Measurements from ENCODE around the gene CADPS2.

The CADPS2 gene

DNA sequence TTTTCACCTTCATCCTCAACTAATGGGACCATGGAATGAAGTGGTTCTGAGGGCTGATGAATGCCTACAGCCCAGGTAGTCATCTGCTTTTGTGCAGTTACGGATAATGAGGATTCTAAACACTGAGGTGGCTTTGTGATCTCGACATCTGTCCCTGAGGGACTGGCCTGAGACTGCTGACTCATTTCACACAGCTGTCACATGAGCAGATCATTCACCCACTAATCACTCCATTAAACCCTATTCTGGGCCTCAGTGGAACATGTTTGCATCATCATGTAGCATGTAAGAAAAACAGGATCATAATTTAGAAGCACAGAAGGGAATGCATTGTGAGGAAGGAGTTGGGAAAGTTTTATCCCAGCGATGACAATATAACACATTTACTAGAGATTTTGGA, 502.3 kb downstream of the CADPS2 start:
- DNase-seq (ENCODE audit: low read depth, low spot score) = no peak

DNA sequence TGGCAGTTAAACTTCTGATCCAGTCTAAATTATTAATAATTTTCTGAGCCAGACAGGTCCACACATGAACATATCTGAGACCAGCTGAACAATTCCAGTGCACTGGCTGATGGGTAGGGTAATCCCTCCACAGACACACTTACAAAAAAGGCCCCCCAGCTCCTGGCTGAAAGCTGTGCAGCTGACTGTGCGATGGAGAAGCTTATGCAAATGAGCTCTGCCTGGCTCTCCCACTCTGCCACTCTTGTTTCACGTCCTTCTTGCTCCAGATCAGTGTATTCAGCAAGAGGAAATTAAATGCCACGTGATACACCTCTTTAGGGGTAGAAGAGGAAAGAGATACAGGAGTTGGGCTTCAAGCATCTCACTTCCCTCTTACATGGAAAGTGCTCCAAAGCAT, 505.3 kb downstream of the CADPS2 start:
- DNase-seq (ENCODE audit: low read depth, low spot score) = no peak

DNA sequence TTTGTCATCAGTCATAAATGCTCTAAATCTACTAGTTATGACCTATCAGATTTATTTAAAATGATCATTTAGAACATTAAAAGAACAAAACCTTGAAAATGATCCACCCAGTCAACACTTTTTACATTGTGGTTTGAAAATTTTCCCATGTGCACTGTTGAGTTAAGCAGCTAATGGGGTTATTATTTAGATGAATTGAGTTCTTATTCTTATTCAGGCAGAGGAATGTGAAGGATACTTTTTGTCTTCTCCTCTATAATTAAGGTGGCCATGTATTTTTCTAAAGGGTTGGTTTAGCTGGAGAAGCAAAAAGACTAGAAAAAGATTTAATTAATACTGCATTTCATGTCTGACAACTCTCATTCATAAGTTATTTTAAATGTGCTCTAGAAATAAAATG, 506.8 kb downstream of the CADPS2 start:
- no peak for DNase-seq (ENCODE audit: low read depth, low spot score)

DNA sequence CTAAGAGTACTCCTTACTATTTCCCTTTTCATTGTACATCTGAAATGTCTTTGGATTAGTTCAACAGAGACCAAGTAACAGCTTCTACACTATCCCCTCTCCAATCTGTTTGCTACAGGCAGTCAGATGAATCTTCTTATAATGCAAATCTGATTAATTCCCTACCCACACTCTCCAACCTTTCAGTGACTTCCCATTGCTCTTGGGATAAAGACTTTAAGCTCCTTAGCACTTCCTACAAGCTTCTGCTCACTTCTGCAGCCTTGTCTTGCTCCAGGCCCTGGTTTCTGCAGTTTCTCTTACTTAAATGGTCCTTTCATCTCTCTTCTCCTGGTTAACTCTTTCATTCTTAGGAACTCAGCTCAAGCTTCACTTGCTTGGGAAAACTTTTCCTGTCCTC, 516.5 kb downstream of the CADPS2 start:
- DNase-seq (ENCODE audit: low read depth, low spot score) = no peak

DNA sequence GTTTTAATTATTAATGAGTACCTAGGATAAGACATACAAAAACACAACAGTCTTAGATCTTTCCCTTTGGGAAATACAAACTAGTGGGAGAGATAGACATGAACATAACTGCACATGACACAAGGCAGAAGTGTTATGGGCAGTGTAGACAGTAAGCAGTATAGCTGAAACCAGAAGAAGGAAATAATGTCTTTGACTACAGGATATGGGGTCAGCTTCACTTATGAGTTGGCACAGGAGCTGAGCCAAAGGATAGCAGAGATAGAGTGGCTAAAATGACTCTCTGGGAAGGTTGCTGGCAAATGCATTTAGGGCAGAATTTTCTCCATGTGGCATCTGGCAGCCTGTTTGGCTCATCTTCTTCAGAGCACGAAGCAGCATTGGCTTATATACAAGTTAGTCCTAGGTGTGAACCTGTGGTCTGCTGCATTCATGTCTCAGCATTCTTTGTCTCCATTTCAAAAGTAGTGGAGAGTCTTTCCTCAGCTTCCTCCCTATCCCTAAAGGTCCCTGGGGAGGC, 521.4 kb downstream of the CADPS2 start:
- no peak for DNase-seq (ENCODE audit: low read depth, low spot score)

DNA sequence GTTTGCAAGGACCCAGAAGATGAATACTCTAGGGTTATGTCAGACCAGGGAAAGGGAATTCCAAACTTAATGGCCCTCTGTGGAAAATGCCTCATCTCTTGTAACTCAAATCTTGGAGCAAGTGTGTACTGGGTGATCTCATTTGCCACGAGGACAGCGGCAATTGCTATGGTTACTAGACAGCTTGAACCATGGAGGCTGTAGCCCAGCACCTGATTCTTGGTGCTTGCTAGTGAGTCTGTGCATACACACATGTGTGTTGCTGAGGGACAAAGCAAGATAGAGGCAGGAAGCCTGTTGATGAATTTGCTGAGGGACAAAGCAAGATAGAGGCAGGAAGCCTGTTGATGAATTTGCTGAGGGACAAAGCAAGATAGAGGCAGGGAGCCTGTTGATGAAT, 523.1 kb downstream of the CADPS2 start:
- DNase-seq (ENCODE audit: low read depth, low spot score) = no peak

DNA sequence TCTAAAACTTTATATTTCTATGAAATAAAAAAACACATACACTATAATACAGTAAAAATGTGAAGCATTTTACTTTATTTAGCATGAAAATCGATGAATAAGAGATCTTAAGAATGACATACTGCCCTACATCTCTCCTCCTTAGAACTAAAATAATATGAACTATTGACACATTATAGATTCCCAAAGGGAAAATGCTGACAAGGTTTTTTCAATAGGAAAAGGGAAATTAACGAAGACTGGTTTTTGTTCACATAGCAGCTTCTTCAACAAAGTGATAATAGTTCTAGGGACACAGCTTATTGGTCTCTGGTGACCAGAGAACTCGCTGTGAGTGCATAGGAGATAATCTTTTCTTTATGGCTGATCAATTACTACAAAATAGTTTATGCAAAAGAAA, 523.8 kb downstream of the CADPS2 start:
- DNase-seq (ENCODE audit: low read depth, low spot score) = no peak

DNA sequence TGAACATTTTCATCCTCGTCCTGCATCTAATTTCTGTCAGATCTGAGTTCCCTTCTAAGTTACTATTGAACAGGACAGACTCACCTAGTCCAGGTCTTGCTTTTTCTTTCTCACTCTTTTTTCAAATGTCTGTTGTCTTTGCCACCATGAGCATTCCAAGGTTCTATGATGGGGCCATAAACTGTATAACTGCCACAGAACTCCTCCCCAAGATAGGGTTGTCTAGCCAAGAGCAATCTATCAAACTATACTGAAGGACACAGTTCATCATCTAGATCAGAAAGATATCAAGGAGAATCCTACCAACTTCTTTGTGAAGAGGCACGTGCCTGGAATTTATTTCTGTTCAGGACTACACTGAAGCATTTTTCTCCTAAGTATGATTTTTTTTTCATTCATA, 531.6 kb downstream of the CADPS2 start:
- DNase-seq (ENCODE audit: low read depth, low spot score) = no peak

DNA sequence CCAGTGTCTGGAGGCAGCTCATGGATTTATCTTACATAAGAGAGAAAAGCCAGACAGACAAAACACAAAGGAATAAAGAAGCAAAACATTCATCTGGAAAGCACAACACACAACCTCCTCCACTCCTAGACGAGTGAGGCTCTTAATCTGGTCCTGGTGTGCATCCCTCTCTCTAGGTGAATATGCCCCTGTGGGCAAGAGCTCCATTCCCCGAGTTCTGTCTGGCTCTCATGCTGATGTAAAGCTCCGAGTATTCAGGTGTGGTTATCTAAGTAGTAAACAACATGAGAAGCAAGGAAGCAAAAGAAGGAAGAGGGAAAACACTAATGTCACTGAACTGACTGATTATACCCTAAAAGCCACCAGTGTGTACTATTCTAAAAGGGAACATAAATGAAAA, 533.8 kb downstream of the CADPS2 start:
- DNase-seq (ENCODE audit: low read depth, low spot score) = no peak

DNA sequence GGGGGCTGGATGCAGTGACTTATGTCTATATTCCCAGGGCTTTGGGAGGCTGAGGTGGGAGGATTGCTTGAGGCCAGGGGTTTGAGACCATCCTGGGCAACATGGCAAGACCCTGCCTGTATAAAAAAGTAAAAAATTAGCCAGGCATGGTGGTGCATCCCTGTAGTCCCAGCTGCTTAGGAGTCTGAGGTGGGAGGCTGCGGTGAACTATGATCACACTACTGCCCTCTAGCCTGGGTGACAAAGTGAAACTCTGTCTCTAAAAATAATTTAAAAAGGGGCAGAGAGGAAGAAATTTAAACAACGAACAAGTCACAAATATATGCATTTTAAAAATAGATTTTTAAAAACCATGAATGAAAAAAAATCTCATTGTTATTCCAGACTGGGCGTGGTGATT, 535.6 kb downstream of the CADPS2 start:
- DNase-seq (ENCODE audit: low read depth, low spot score) = no peak

DNA sequence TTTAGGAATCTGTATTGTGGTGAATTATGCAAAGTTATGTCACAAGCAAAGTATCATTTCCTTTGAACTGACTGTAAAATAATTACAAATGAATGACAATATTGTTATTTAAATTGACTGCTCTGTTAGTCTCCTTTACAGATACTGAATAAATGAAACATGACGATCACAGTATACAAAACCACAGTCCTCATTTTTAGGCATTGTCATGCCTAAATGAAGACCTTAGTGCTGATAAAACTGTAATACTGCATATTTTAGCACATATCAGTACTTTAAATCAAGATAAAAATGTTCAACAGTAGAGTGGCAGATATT, 542.0 kb downstream of the CADPS2 start:
- DNase-seq (ENCODE audit: low read depth, low spot score) = no peak

DNA sequence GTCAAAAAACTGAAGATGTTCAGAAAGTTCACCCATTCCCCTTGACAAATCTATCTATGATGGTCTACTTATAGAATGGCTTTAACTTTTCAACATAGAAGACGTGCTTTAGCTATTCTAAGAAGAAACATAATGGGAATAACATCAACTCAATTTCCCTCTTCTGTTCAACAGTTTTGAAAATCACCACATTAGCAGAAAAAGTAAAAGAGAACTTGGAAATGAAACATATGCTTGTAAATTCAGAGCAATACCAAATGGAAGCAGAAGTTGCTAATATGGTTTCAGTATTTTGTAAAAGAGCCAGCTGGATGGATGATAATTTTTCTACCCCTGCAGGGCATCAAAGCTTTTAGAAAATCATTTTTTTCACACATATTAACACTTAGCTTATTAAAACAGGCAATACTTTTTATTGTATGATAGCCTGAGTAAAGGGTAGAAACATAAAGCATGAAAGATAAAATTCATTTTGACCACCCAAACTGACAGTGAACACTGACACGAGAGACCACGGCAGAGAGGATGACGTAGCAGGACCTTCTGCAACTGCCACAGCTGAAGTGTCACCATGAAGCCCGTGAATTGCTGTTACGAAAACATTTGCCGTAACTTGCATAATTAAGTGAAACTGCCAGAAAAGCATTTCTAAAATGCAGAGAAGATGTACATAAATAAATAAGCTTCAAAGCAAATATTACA, 542.5 kb downstream of the CADPS2 start:
- no peak for DNase-seq (ENCODE audit: low read depth, low spot score)

DNA sequence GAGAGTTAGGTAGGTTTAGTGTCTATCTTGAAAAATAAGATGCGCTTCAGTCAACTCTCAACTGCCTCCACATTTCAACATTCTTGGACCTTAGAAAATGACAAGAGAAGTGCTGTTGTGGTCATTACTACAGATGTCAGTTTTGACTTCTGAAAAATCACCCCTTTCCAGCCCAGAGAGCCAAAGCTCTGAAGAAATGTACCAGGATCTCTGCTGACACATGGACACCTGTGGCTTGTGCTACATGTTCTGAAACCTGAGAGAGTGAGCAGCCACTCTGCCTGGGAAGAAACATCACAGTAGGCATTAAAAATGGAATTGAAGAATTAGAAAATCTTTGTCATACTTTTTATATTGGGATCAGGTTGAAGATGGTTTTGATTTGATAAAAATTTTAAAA, 545.8 kb downstream of the CADPS2 start:
- no peak for DNase-seq (ENCODE audit: low read depth, low spot score)

DNA sequence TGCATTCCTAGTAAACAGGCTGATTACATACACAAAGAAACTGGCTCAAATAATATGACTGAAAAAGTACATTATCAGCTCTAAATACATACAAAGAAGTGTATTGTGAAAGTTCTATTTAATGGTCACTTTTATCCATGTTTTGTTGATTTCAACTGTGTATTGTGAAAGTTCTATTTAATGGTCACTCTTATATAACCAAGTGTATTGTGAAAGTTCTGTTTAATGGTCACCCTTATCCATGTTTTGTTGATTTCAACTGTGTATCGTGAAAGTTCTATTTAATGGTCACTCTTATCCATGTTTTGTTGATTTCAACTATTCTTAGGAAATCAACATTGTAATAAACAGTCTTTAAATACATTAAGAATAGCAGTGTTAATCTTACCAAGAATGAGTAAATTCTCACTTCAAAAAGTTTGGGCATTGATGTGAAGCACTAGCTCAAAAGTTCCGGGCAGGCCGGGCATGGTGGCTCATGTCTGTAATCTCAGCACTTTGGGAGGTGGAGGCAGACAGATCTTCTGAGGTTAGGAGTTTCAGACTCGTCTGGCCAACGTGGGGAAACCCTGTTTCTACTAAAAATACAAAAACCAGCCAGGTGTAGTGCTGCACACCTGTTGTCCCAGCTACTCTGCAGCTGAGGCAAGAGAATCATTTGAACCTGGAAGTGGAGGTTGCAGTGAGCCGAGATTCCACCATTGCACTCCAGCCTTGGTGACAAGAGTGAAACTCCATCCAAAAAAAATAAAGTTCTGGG, 546.9 kb downstream of the CADPS2 start:
- no peak for DNase-seq (ENCODE audit: low read depth, low spot score)

DNA sequence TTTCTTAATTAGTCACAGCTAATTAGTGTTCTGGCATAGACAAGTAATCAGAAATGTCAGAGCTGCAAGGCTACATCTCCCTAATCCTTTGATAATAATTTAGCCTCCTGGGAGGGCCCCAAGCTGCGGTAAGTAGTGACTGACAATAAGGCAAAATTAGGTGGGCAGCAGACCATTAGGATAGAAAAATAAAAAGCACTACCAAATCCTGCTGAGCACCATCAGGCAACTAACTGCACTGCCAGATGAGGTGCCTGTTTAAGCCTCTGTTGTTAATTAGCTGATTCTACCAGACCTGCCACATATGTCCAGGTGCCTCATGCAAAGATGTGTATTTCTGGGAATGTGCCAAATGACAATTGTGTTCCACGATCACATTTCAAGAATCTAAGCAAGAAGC, 549.2 kb downstream of the CADPS2 start:
- no peak for DNase-seq (ENCODE audit: low read depth, low spot score)

DNA sequence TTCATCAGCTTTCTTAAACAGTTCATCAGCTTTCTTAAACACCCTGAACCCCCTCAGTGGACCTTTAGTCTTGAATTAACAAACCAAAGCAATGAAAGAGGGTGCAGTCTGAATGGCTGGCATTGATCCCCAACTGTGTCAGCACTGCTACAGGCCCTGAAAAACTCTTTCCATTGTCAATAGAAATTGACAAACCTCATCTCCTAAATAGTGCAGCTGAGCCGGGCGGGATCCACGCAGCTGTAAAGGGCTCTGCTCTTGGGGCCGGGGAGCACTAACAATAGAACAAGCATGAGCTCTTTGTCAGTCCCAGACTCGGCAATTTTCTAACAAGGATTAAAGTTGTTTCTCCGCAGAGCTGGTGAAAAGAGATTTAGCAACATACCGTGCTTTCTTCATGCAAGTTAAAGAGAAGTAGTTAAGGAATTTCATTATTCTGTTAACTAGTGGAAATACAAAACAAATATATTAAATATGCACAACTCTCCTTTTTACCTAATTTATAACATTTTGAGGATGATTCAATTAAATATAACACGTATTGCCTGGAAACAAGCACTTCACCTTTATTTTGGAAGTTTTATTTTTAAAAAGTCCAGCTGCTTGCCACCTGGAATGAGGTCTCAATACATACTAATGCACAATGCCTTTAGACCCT, 557.0 kb downstream of the CADPS2 start:
- DNase-seq (ENCODE audit: low read depth, low spot score) = no peak

DNA sequence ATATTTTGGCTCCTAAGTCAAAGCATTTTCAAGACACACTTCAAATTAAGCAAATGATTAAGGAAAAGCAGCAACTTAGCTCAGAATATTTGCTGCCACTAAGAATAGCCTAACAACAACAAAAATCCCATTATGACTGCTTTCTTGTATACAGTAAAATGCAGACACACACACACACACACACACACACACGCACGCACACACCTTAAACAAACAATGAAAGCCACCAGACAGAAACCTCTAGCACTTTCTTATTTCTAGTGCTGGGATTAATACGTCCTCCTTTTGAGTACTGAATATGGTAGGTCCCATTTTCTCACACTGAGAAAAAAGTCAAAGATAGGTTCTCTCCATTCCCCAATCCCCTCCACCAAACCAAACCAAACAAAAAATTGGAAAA, 558.3 kb downstream of the CADPS2 start:
- DNase-seq (ENCODE audit: low read depth, low spot score) = no peak

DNA sequence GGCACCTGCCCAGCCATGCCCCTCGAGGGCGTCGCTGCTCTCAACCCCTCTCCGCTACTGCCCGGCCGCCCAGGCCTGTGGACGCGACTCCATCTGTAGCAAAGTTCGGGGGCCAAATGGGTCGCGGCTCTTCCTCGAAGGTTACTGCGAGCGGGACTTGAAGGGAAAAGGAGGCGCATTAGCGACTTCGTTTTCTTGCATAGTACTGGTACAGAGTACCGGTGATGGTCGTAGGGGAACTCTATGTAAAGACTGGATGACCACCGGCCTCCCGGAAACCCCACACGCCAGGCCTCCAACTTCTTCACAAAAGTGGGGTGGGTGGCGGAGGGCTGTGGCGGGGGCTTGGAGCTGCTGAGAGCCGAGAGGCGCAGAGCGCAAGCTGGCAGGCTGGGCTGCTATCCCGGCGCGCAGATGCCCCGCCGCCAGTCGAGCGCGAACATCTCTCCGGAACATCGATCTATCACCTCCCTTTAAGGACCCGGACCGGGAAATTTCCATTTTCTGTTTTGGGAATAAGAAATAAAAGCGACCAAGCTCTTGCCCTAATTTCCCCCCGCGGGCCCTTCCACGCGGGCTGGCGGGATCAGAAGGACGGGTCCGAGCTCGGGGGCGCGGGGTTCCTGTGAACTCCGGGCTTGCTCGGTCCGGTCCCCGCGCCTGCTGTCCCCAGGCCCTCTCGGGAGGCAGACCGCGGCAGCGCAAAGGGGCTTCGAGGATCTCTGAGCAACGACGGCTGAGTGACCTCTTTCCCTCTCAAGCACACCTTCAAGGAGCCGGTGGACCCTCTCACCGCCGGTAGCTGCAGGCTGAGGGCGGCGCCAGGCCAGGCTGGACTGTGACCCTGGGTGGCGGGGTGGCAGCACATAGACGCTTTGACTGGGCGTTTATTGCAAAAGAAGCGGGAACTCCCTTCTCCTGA, 569.5 kb downstream of the CADPS2 start:
- DNase-seq (ENCODE audit: low read depth, low spot score) = no peak

DNA sequence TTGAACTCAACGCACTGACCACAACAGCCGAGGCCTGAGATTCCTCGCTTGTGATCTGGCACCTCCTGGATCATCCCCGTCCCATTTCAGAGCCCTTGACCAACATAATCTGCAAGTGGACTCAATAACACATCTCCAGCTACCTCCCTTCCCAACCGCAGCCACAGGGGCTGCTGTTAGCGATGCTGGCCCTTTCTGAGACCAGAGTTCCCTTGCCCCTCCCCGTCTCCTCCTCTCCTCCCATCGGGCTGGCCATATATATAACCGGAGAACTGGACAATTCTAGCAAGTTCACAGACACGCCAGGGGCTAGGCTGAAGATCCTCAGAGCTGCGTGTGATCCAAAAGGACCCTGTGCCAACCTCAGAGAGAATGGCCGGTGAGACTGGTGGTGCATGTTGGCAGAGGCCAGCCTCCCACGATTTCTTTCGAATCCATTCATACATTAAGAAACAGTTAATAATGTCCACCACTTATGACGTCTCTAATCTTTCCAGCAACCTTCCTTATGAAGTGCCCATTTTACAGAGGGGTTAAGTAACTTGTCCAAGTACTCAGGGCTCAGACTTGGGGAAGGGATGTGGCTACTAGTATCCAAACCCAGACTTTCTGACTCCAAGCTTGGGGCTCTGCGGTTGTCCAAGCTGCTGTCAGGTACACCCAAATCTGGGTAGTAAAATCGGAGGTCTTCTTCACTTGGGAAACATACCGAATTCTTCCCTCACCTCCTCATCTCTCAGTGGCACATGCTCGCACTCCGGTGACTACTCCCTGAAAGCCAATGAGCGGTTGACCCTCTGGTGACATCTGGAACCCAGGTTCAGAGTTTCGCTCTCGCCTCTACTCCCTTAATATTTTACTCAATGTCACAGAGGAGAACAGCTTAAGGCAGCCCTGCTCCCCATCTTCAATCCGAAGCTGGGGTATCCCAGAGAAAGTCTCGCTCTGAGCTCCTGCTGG, 570.5 kb downstream of the CADPS2 start:
- no peak for DNase-seq (ENCODE audit: low read depth, low spot score)

DNA sequence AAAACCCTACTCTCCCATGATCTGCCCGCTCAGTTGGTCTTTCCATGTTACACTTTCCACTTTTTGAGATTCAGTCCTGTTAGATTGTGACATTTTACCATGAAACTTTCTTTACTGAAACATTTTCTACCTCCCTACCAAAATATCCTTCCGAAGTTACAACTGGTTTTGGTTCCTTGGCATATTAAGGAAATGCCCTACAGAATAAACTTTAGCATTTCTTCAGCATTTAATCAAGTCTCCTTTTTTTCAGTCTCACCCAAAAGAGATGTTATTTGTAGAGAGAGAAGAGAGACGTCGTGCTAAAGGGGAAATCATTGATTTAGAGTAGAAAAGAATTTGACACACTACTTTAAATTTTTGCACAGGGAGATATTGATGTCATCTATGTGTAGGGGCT, 572.0 kb downstream of the CADPS2 start:
- DNase-seq (ENCODE audit: low read depth, low spot score) = no peak

DNA sequence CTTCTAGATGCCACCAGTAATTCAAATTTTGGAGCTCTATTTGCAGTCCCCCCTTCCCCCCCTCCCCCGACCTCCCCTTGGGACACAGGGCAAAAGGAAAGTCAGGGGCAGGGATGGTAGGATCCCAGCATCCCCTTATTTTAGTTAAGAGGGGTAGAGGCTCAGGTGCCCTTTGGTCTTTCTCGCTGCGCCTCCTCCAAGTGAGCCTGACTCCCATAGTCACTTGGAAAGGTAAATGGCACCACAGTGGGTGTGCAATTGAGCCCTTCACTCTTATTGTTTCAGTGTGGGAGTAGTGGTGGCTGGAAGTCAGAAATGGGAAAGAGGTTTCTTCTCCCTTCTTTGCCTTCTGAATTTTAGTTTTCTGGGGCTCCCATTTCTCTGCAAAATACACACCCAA, 573.5 kb downstream of the CADPS2 start:
- no peak for DNase-seq (ENCODE audit: low read depth, low spot score)
